ENCODE results near the gene LIME1.

The LIME1 gene

GRCh38 chr20:63740627-63741353 is 4.3 kb downstream of the LIME1 start:
- DNase-seq (ENCODE audit: extremely low read depth, low read depth), result peak; percentile 85
- peak; percentile 10 for TF ChIP-seq CTCF (IDR thresholded peaks at IDR 0.05; ENCODE audit: low read depth, low read length)

GRCh38 chr20:63741354-63741675 is 4.9 kb downstream of the LIME1 start:
- TF ChIP-seq CTCF (IDR thresholded peaks at IDR 0.05; ENCODE audit: low read depth, low read length), result no peak
- DNase-seq (ENCODE audit: extremely low read depth, low read depth), result no peak

GRCh38 chr20:63741676-63742380 is 5.4 kb downstream of the LIME1 start:
- TF ChIP-seq CTCF (IDR thresholded peaks at IDR 0.05; ENCODE audit: low read depth, low read length), result no peak
- no peak for DNase-seq (ENCODE audit: extremely low read depth, low read depth)

- TF ChIP-seq CTCF (IDR thresholded peaks at IDR 0.05; ENCODE audit: low read depth, low read length), result no peak
- no peak for DNase-seq (ENCODE audit: extremely low read depth, low read depth)
Observed at GRCh38 chr20:63742381-63743024, 6.0 kb downstream of the LIME1 start.

GRCh38 chr20:63743210-63743970 is 6.9 kb downstream of the LIME1 start:
- no peak for DNase-seq (ENCODE audit: extremely low read depth, low read depth)
- no peak for TF ChIP-seq CTCF (IDR thresholded peaks at IDR 0.05; ENCODE audit: low read depth, low read length)

GRCh38 chr20:63744158-63744557 is 7.7 kb downstream of the LIME1 start:
- no peak for TF ChIP-seq CTCF (IDR thresholded peaks at IDR 0.05; ENCODE audit: low read depth, low read length)

More at GRCh38 chr20:63744158-63744557, 7.7 kb downstream of the LIME1 start:
- no peak for DNase-seq (ENCODE audit: extremely low read depth, low read depth)

All from AG09319 (cell line).